GM12878 (cell line): ENCODE measurements around the gene RAB12. TPM values are rescaled to one million over a fixed set of nuclear protein-coding genes. Genes with fewer than 3 reads are reported as not detected.
A peak's percentile ranks its signal among the peaks of the same experiment; 100 is the strongest.

ENCODE experiments used
- BRCA1 ChIP-seq: IDR thresholded peaks from 2 replicates; pipeline ENCODE4 v1.6.1; 2011; ENCODE audit warnings: low read depth, low read length, improper control_type of control experiment
- CBX5 ChIP-seq: sonication (generic); IDR thresholded peaks from 2 replicates; pipeline ENCODE4 v1.6.1; 2016; ENCODE audit warnings: low read depth, moderate library complexity, mild to moderate bottlenecking, inconsistent platforms
- CHD1 ChIP-seq: IDR thresholded peaks from 2 replicates; pipeline ENCODE4 v1.6.1; 2012; ENCODE audit warnings: low read depth, low read length, improper control_type of control experiment
- EGR1 ChIP-seq, 2 experiments: IDR thresholded peaks; 1 replicate in 1 of 2; 2 replicates in 1 of 2; pipeline ENCODE4 v1.6.1; 2011 to 2012; ENCODE audit warnings: low read depth in 2 of 2, low read length in 2 of 2, borderline replicate concordance in 1 of 2, mild to moderate bottlenecking in 1 of 2, moderate library complexity in 1 of 2
- ESRRA ChIP-seq: IDR thresholded peaks from 2 replicates; pipeline ENCODE4 v1.6.1; 2012; ENCODE audit warnings: mild to moderate bottlenecking, low read length, improper control_type of control experiment
- ETV6 ChIP-seq, 2 experiments: fragments of 450-650 bp in 1 of 2; IDR thresholded peaks in 1 of 2; conservative IDR thresholded peaks in 1 of 2; 2 replicates each; pipeline ENCODE4 v1.6.1; 2014; ENCODE audit warnings: antibody characterized with exemption in 1 of 2, borderline replicate concordance in 1 of 2, low read depth in 1 of 2, mild to moderate bottlenecking in 1 of 2, moderate library complexity in 1 of 2
- HDAC2 ChIP-seq: fragments of 200-600 bp; sonication (generic); IDR thresholded peaks from 2 replicates; pipeline ENCODE4 v1.6.1; 2017
- IKZF2 ChIP-seq, 2 experiments: fragments of 450-650 bp; IDR thresholded peaks; 2 replicates each; pipeline ENCODE4 v1.6.1; 2017; ENCODE audit warnings: mild to moderate bottlenecking in 2 of 2, moderate library complexity in 2 of 2
- KAT2A ChIP-seq: conservative IDR thresholded peaks from 2 replicates; pipeline ENCODE4 v1.6.1; 2011; ENCODE audit warnings: low read depth, low read length; ENCODE audit not compliant: control insufficient read depth
- MEF2A ChIP-seq: IDR thresholded peaks from 2 replicates; pipeline ENCODE4 v1.6.1; 2011; ENCODE audit warnings: low read depth, mild to moderate bottlenecking, low read length, moderate library complexity; ENCODE audit not compliant: insufficient read depth
- MXI1 ChIP-seq: fragments of 150-350 bp; IDR thresholded peaks from 2 replicates; pipeline ENCODE4 v1.6.1; 2011; ENCODE audit warnings: low read depth, mild to moderate bottlenecking, inconsistent platforms, low read length, improper control_type of control experiment
- NFIC ChIP-seq: IDR thresholded peaks from 2 replicates; pipeline ENCODE4 v1.6.1; 2012; ENCODE audit warnings: low read depth, mild to moderate bottlenecking, inconsistent platforms, low read length, moderate library complexity
- NR2F1 ChIP-seq: fragments of 450-650 bp; conservative IDR thresholded peaks from 2 replicates; pipeline ENCODE4 v1.6.1; 2017; ENCODE audit warnings: mild to moderate bottlenecking
- POU2F2 ChIP-seq: IDR thresholded peaks from 3 replicates; pipeline ENCODE4 v1.6.1; 2011; ENCODE audit warnings: low read depth, mild to moderate bottlenecking, low read length, borderline replicate concordance
- RBBP5 ChIP-seq: fragments of 200-600 bp; sonication (generic); conservative IDR thresholded peaks from 2 replicates; pipeline ENCODE4 v1.6.1; 2016
- RELA ChIP-seq: fragments of 450-650 bp; IDR thresholded peaks from 2 replicates; pipeline ENCODE4 v1.8.0; 2014; ENCODE audit warnings: borderline replicate concordance; ENCODE audit not compliant: partially characterized antibody
- RUNX3 ChIP-seq: IDR thresholded peaks from 2 replicates; pipeline ENCODE4 v1.6.1; 2012; ENCODE audit warnings: low read length, inconsistent platforms
- SP1 ChIP-seq: IDR thresholded peaks from one replicate; pipeline ENCODE4 v1.6.1; 2011; ENCODE audit warnings: low read depth, low read length
- SREBF1 ChIP-seq: IDR thresholded peaks from 2 replicates; pipeline ENCODE4 v1.6.1; 2012; ENCODE audit warnings: mild to moderate bottlenecking, low read length
- SRF ChIP-seq, 2 experiments: IDR thresholded peaks; 2 replicates each; pipeline ENCODE4 v1.6.1; 2011; ENCODE audit warnings: low read depth in 2 of 2, low read length in 2 of 2, mild to moderate bottlenecking in 1 of 2, moderate library complexity in 1 of 2
- TCF12 ChIP-seq: IDR thresholded peaks from 2 replicates; pipeline ENCODE4 v1.6.1; 2011; ENCODE audit warnings: low read depth, mild to moderate bottlenecking, low read length
- TCF3 ChIP-seq: IDR thresholded peaks from 2 replicates; pipeline ENCODE4 v1.6.1; 2012; ENCODE audit warnings: low read depth, mild to moderate bottlenecking, low read length, borderline replicate concordance; ENCODE audit not compliant: insufficient read depth
- WRNIP1 ChIP-seq: IDR thresholded peaks from 2 replicates; pipeline ENCODE4 v1.6.1; 2011; ENCODE audit warnings: low read depth, low read length, improper control_type of control experiment, borderline replicate concordance
- YY1 ChIP-seq: IDR thresholded peaks from 2 replicates; pipeline ENCODE4 v1.6.1; 2011; ENCODE audit warnings: low read depth, mild to moderate bottlenecking, low read length
- polyA plus RNA-seq, 11 experiments: library from polyadenylated mRNA; depleted of rRNA in 4 of 11; unstranded in 6 of 11; stranded (reverse) in 5 of 11; fragments of >200 nt; fragmentation: Nextera tagmentation in 4 of 11; fragmentation: Illumina TruSeq in 1 of 11; extraction: Ambion mirVana in 4 of 11; extraction: Trizol in 1 of 11; gene quantifications; 1 replicate in 1 of 11; 2 replicates in 10 of 11; pipeline versions ENCODE4 v1.2.1 to v1.2.3, GENCODE V29; 2011 to 2016; ENCODE audit warnings: inconsistent platforms in 2 of 11, missing spikeins in 2 of 11, low read depth in 1 of 11
- total RNA-seq, 4 experiments: library from RNA; depleted of rRNA in 3 of 4; stranded (reverse); fragments of >200 nt in 3 of 4; fragmentation: Illumina TruSeq in 1 of 4; extraction: Trizol in 1 of 4; gene quantifications; 2 replicates each; pipeline versions ENCODE4 v1.2.1 to v1.2.3, GENCODE V29; 2013 to 2021
- TF ChIP-seq, protein P1 (sequence below): IDR thresholded peaks from 2 replicates; pipeline ENCODE4 v1.6.1; 2012; ENCODE audit warnings: low read depth, low read length, improper control_type of control experiment
- TF ChIP-seq, protein P2 (sequence below): IDR thresholded peaks from 2 replicates; pipeline ENCODE4 v1.6.1; 2012; ENCODE audit warnings: low read length, inconsistent platforms
- TF ChIP-seq, protein P3 (sequence below): fragments of 450-650 bp; IDR thresholded peaks from 2 replicates; pipeline ENCODE4 v1.6.1; 2018; ENCODE audit warnings: mild to moderate bottlenecking, low read depth, moderate library complexity; ENCODE audit not compliant: partially characterized antibody

RAB12 gene
- total and polyA plus RNA-seq, 10 of the 15 experiments (the other 5 are each of a cell fraction or from before 2014, with no cell fraction given), result 0.71 to 29.8 (median 14.0) TPM

DNA sequence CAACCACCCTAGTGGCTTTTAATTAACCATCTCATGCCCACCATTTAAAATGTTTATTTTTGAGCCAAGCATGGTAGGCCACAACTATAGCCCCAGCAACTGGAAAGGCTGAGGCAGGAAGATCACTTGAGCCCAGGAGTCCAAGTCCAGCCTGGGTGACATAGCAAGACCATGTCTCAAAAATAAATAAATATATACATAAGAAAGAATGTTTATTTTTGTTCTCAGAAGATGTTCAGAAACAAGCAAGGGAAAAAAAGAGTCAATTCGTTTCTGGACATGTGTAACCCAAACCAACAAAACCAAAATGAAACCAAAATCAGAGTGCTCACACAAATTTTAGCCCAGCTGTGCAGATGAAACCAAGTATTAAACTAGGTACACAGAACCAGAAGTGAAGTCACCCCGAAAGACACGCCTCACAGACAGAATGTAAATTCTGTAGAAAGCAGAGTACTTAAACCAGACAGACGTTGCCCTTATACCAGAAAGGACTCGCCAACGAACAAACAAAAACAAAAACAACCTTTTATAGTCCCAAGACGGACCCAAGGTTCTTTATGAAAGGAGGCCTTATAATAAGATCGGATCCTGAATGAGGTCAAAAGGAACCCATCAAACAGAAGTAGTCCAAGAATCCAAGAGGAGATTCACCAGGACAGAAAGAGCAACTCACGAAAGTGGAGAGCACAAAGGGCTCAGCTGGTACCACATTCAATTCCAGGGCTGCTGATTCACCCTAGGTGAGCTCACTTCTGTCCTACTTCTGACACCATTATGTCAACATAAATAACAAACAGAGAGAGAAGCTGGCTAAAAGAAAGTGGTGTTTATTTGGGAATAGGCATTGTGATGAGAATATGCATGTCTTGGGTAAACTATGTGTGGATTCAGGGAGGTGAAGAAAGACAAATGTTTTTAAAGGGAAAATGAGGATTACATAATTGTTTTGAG lies 64.3 kb downstream of the RAB12 start (continued):
- TF ChIP-seq, protein P1, sequence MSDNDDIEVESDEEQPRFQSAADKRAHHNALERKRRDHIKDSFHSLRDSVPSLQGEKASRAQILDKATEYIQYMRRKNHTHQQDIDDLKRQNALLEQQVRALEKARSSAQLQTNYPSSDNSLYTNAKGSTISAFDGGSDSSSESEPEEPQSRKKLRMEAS, result no peak
- TF ChIP-seq EGR1 (IDR thresholded peaks at IDR 0.05; ENCODE audit: borderline replicate concordance in 1 of 2, low read depth in 2 of 2, low read length in 2 of 2) (no peak), HDAC2 (no peak), ETV6 (conservative IDR thresholded peaks at IDR 0.05 in 1 of 2, IDR thresholded peaks at IDR 0.05 in 1 of 2; ENCODE audit: borderline replicate concordance in 1 of 2, low read depth in 1 of 2) (no peak), BRCA1 (no peak), RUNX3 (peak; percentile 80), SP1 (no peak), SREBF1 (no peak), IKZF2 (IDR thresholded peaks at IDR 0.05) (no peak), KAT2A (no peak), ESRRA (no peak), MEF2A (0 out of 2 replicates have a peak, but pooled peaks have one; percentile 10), NR2F1 (no peak), NFIC (0 out of 2 replicates have a peak, but pooled peaks have one; percentile 33), CBX5 (peak; percentile 66; the same call in 1 of the 2 replicates), TCF12 (no peak), POU2F2 (no peak), CHD1 (no peak), YY1 (no peak), MXI1 (no peak), WRNIP1 (no peak), RBBP5 (no peak), SRF (IDR thresholded peaks at IDR 0.05; ENCODE audit: low read depth in 2 of 2, low read length in 2 of 2) (no peak), TCF3 (0 out of 2 replicates have a peak, but pooled peaks have one; percentile 7), RELA (no peak)
- TF ChIP-seq, protein P2, sequence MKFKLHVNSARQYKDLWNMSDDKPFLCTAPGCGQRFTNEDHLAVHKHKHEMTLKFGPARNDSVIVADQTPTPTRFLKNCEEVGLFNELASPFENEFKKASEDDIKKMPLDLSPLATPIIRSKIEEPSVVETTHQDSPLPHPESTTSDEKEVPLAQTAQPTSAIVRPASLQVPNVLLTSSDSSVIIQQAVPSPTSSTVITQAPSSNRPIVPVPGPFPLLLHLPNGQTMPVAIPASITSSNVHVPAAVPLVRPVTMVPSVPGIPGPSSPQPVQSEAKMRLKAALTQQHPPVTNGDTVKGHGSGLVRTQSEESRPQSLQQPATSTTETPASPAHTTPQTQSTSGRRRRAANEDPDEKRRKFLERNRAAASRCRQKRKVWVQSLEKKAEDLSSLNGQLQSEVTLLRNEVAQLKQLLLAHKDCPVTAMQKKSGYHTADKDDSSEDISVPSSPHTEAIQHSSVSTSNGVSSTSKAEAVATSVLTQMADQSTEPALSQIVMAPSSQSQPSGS, result peak; percentile 56; the same call in 1 of the 2 replicates
- TF ChIP-seq, protein P3, sequence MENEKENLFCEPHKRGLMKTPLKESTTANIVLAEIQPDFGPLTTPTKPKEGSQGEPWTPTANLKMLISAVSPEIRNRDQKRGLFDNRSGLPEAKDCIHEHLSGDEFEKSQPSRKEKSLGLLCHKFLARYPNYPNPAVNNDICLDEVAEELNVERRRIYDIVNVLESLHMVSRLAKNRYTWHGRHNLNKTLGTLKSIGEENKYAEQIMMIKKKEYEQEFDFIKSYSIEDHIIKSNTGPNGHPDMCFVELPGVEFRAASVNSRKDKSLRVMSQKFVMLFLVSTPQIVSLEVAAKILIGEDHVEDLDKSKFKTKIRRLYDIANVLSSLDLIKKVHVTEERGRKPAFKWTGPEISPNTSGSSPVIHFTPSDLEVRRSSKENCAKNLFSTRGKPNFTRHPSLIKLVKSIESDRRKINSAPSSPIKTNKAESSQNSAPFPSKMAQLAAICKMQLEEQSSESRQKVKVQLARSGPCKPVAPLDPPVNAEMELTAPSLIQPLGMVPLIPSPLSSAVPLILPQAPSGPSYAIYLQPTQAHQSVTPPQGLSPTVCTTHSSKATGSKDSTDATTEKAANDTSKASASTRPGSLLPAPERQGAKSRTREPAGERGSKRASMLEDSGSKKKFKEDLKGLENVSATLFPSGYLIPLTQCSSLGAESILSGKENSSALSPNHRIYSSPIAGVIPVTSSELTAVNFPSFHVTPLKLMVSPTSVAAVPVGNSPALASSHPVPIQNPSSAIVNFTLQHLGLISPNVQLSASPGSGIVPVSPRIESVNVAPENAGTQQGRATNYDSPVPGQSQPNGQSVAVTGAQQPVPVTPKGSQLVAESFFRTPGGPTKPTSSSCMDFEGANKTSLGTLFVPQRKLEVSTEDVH, result no peak
